ENCODE measurements around the gene HERC4.
"Not testable (repeated sequence)": the region's sequence is repeated elsewhere in the genome, so short reads cannot be mapped to it uniquely, and the experiment has no call there.

HERC4 gene

DNA sequence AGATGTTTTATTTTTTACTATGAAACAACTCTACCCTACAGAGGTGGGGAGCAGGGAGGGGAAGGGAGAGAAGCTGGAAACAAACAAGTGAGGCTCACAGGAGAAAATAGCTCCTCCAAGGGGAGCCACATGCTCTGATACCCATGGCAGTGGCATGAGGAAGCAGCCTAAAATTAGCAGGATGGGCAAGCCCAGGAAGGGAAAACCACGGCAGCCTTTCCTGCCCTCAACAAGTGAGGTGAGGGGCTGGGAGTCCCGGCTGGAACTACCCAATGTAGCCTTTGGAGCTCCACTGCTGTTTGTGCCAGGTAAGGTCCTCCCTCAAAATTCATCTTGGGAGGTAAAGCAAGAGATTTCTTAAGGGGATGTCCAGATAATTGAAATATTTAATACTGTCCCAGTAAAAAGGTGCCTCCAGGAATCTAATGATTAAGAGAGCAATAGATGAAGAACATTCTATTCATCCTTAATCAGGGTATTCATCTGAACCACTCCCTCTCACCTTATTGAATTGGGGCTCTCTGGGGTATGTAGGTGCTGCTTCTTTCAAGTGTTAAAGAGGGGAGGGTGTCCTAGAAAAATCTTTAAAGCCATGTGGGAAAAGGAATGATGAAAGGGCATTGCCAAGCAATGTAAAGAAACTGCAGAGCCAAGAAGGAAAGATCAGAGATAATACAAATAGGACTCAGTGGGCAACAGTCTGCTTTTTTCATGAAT lies 12.8 kb upstream of the HERC4 start:
- DNase-seq (ENCODE audit: low spot score): no peak

DNA sequence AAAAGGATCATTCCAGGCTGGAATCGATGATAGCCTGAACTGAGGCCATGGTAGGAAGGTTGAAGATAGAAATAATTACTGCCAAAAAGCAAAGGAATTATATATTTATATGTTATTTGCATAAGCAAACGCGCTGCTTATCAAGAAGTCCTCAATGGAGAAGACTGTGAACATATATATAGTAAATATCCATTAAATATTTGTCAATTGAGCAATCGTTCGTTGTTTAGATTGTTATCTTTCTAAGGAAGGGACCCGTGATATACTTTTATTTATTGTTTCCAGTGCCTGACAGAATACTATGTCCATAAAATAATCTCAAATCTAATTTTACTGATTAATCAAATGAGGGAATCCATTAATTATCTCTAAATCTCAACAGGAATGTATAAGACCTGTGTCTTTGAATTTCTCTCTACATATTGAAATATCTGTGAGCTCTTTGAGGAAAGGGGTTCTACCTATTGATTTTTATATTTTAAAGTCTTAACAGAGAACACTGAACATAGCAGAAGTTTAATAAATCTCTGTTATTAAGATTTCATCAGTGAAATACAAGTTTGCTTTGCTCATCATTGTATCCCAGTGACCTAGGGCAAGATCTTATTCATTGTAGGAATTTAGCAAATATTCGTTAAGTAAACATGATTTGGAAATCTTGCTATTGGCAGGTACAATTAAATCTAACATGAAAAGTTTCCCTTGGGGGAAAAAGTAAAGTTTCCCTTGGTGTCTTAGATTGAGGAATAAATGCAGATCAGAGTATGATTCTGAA lies 12.0 kb upstream of the HERC4 start:
- no peak for DNase-seq (ENCODE audit: low spot score)

DNA sequence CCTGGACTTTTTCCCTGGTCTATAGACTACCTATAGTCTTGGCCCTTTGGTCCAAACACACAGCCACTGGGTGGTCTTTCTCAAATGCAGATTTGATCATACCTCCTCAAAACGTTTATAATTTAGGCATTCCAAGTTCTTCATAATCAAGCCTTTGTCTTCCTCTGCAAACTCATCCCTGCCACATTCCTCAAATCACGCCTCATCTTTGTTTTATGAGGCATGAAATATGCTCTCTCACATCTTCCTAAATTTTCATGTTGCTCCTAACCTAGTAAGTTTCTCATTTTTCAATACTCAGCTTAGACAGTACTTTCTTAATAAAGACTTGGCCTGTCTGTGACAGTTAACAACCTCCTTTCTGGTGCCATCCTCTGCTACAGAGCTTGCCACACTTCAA lies 10.9 kb upstream of the HERC4 start:
- no peak for DNase-seq (ENCODE audit: low spot score)

DNA sequence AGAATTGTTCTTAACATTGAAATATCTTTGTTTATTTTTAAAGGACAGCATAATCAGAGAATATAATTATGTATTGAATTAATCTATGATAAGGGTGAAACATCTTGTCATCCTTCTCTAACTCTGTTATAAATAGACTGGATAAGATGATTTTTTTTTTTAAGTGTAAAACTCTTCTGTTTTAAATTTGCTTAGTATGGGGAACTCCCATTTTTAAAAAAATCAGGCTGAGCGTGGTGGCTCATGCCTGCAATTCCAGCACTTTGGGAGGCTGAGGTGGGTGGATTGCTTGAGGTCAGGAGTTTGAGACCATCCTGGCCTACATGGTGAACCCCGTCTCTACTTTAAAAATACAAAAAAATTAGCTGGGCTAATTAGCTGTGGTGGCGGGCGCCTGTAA lies 9.4 kb upstream of the HERC4 start:
- no peak for DNase-seq (ENCODE audit: low spot score)

DNA sequence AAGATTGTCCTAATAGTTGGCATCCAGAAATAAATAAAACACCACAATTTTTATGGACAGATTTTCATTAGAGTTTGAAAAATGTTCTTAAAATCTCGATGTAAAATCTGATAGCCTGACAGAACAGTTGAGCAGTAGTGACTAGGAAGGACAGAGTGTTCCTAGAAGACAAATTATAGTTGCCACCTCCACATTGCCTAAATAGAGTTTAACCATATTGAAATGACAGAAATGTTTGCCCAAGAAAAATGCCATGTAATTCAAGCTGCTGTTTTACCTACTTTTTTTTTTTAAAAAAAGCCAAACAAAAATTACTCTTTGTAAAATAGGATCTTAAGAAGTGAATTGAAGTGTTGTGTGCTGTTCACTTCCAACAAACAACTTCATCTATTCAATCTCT lies 8.9 kb upstream of the HERC4 start:
- DNase-seq (ENCODE audit: low spot score): no peak

DNA sequence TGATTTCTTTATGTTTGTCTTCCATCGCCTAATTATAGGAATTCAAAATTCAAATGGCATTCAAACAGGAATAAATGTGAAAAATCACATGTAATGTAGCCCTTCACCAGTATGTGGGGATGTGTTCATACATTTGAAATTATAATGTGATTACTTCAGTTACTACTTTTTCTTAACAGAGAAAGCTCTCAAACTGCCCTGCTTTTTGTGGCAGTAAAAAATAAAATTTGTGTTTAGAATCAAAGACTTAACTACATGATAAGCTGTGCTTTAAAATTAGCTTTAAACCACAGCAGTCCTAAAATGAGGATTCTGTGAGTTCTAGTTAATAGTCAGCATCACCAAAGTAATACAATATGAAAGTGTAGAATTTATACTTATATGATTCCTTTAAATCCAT lies 7.8 kb upstream of the HERC4 start:
- DNase-seq (ENCODE audit: low spot score): no peak

DNA sequence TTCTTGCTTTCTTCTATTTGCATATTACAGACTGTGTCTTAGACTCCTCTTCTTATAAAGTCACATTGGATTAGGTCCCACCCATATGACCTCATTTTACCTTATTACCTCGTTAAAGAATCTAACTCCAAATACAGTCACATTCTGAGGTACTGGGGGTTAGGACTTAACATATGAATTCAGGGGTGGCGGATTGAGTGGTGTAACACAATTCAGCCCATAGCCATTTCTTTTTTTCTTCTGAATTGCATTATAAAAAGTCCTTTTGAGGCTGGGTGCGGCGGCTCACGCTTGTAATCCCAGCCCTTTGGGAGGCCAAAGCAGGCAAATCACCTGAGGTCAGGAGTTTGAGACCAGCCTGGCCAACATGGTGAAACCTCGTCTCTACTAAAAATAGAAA lies 6.8 kb upstream of the HERC4 start:
- no peak for DNase-seq (ENCODE audit: low spot score)

DNA sequence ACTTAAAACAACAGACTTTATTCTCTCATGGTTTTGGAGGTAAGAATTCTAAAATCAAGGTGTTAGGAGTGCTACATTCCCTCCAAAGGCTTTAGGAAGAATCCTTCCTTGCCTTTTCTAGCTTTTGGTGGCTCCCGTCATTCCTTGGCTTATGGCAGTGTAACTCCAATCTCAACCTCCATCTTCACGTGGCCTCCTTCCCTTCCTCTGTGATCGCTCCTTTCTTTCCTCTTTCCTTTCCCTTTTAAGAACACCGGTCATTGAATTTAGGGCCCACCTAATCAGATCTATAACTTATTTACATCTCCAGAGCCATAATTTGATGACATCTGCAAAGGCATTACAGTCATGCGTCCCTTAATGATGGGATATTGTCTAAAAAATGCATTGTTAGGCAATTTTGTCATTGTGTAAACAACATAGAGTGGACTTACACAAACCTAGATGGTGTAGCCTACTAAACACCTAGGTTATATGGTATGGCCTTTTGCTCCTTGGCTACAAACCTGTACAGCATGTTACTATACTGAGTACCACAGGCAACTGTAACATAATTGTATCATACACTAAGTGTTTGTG lies 5.9 kb upstream of the HERC4 start:
- no peak for DNase-seq (ENCODE audit: low spot score)

DNA sequence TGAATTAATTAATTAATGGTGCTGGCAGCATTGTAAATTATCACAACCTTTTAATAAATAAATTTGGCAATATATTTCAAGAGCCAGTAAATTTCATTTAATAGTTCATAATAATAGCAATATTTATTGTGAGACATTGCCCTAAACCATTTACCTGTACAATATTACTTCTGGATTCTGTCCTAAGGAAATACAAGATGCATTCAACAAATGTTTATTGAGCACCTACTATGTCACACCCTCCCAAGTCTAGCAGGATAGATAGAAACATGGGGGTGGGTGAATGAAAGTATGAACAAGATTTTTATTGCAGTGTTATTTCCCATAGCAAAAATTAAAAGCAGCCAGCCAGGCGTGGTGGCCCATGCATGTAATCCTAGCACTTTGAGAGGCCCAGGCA lies 4.4 kb upstream of the HERC4 start:
- no peak for DNase-seq (ENCODE audit: low spot score)

DNA sequence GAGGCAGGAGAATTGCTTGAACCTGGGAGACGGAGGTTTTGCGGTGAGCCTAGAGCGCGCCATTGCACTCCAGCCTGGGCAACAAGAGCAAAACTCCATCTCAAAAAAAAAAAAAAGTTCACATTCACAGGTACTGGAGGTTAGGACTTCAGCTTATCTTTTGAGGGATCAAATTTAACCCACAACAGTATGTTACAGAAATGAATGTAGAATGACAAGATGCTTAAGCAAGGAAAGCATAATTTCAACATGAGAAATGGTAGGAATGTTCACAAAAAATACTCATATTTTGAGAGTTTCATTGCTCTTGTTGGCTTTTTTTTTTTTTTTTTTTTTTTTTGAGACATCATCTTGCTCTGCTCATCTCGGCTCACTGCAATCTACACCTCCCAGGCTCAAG lies 1.9 kb upstream of the HERC4 start:
- DNase-seq (ENCODE audit: low spot score): no peak

DNA sequence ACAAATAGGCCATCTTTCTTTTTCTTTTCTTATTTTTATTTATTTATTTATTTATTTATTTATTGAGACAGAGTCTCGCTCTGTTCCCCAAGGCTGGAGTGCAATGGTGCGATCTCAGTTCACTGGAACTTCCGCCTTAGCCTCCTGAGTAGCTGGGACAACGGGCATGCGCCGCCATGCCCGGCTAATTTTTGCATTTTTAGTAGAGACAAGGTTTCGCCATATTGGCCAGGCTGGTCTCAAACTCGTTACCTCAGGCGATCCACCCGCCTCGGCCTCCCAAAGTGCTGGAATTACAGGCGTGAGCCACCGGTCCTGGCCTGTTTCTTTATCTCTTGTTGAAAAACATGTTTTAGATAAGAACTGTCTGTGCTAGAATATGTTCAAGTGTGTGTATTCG lies 998 bp upstream of the HERC4 start:
- DNase-seq (ENCODE audit: low spot score): not testable (repeated sequence)

DNA sequence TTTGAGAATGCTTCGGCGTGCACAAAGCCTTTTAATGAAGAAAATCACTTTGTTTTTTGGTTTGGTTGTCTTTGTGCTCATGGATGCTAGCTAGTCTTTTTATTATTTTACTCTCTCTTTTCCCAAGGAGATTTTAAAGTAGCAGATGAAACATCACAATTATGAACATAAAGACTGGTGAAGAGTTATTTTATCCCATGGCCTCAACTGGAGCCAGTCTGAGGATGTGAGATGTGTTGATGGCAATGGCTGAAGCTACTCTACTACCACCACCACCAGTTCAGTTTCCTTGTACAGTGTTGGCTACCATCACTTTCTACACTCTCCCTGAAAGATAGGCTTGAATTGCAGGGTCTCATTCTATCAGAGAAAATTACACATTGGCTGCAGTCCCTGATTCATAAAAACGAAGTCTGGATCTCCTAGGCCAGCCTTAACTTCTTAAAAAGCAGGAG lies 494 bp upstream of the HERC4 start:
- no peak for DNase-seq (ENCODE audit: low spot score)

DNA sequence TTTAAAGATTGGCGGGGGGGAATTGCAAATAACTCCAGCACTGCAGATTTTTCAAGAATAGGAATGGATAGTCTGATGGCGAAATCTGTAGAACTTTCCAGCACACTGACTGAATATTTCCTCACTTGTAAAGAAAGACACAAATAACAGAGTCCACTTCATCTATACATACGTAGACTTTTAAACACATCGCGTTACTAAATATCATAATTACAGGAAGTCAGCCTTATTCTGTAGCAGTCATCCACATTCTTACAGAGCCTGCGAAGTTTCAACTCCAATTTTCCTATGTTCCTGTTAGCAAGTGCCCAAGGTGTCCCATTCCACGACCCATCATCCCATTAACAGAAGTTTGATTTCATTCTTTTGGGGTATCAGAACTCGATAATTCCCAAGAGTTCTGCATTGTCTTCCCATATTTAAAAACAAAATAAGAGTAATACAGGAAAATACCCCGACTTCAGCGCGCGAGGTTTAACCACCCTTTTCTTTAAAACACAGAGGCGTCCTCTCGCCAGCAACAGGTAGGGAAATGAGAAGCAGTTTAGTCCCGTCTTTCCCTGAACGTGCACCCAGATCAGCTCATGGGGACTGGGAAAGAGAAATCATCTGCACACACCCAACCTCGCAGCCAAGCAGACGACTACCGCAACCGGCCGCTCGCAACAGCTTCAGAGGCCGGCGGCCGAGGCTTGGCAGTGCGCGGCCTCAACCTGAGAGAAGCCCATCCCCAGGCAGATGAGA lies 880 bp downstream of the HERC4 start:
- DNase-seq (ENCODE audit: low spot score): no peak

DNA sequence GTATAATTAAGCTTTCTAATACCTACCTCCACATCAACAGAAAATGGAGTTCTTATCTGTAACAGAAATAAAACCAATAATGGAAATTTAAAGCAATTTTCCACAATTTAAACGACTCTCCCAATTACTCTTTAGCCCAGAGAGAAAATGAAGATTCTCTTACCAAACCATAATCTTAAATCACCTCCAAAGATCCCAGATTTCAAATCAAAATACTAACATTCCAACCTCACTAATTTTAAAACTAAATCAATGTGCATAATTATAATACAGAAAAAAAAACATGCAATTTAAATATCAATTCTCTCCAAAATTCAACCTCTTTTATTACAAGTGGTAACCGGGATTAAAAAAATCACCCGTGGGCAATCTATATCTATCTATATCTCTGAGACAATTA lies 1.5 kb downstream of the HERC4 start:
- DNase-seq (ENCODE audit: low spot score): no peak

DNA sequence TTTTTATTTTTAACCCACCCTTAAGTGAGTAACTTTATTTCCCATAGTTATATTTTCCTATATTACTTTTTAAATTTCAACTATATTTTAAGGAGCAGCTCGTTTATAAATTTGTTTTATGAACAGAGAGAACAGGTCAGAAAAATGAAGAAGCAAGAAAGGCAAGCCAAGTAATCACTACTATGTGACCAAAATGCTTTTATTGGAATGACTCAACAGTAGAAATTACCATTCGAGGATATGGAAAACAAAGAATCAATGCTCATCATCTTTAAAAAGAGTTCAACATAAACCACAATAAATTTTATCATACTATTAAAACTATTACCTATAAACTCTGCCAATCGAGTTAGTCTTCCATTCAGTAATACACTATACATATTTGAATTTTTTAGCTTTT lies 7.6 kb downstream of the HERC4 start:
- DNase-seq (ENCODE audit: low spot score): no peak

DNA sequence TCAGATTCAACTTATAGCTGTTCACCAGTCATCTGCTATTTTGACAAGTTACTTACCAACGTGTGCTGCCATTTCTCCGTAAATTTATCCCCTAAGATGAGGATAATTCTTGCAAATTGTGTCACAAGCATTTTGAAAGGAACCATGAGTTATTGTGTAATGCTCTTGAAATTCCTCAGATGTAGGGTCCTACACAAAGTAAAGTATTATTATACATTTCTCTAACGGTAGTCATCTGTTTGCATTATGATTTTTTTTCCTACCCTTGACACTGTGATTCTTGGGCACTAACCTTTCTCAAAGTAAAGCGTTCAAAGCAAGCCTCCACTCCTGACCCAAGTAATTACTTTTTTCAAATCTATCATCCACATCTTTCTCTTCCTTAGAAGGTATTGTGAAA lies 8.1 kb downstream of the HERC4 start:
- DNase-seq (ENCODE audit: low spot score): no peak

DNA sequence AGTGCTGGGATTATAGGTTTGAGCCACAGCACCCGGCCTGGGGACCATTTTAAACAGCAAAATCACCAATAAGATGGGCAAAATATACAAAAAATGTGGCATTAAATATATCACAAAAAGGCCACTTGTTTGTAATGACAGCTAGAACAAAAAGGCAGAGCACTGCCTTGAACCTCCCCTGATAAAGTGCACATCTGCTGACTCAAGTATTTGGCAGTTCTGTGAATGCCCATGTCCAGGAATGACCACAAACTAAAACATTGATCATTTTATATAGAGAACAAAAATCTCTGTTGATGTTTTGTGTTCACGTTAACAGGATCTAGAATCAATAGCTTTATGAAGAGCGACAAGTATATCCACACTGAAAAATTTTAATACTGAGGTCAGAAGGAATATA lies 21.5 kb downstream of the HERC4 start:
- no peak for DNase-seq (ENCODE audit: low spot score)

DNA sequence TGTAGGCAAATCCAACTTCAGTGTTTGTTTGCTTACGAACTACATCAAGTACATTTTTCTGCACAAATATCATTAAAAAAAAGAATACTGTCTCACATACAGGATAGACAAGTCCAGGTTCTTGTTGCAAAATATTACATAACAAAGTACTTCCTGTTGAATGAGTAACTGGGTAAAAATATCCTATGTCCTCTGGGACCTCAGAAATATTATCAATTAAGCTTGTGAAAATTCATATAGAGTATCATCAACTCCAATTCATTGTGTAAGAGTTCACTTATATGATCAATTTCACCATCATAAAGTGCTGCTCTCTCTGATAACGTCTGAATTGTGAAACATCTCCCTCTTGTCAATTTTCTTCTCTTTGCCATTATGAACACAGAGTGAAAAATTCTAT lies 22.6 kb downstream of the HERC4 start:
- no peak for DNase-seq (ENCODE audit: low spot score)

DNA sequence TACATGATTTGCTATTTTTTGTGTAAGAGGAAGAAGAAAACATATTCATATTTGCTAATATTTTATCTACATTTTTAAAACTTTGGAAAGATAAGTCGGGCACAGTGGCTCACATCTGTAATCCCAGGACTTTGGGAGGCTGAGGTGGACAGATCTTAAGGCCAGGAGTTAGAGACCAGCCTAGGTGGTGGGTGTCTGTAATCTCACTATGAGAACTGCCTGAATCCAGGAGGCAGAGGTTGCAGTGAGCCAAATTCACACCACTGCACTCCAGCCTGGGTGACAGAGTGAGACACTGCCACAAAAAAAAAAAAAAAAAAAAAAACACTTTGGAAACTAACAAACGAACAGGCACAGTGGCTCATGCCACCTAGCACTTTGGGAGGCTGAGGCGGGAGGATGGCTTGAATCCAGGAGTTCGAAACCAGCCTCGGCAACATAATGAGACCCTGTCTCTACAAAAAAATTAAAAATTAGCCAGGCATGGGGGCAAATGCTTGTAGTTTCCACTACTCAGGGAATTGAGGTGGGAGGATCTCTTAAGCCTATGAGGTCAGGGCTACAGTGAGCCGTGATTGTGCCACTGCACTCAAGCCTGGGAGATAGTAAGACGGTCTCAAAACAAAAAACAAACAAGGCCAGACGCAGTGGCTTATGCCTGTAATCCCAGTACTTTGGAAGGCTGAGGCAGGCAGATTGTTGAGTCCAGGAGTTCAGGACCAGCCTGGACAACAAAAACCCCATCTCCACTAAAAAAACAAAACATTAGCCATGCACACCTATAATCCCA lies 25.6 kb downstream of the HERC4 start:
- DNase-seq (ENCODE audit: low spot score): no peak

DNA sequence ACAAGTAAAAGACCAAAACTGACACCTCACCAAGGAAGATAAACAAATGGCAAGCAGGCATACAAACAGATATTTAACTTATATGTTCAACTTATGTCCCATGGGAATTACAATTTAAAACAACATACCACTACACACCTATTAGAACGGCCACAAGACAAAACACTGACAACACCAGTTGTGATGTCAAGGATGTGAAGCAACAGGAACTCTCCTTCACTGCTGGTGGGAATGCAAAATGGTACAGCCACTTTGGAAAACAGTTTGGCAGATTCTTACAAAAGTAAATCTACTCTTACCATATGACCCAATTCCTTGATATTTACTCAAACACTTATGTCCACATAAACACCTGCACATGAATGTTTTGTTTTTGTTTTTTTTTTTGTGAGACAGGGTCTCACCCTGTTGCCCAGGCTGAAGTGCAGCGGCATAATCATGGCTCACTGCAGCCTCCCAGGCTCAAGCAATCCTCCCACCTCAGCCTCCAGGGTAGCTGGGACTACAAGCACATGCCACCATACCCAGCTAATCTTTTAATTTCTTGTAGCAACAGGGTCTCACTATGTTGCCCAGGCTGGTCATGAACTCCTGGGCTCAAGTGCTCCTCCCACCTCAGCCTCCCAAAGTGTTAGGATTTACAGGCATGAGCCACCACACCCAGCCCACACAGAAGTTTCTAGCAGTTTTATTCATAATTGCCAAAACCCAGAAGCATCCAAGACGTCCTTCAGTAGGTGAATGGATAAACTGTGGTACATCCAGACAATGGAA lies 27.3 kb downstream of the HERC4 start:
- no peak for DNase-seq (ENCODE audit: low spot score)

DNA sequence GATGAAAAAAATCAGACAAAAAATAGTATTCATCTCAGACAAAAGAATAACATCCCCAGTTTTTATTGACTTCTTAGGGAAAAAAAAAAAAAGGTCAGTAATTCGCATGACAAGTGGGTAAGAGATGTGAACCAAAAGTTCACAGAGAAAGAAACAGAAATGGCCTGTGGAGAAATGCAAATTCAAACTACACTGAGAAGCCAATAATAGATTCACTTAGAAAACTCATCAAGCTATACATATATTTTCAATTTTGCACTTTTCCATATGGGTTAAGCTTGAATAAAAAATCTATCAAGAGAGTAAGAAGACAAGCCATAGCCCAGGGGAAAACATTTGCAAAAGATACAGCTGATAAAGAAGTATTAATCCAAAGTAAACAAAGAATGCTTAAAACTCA lies 28.0 kb downstream of the HERC4 start:
- DNase-seq (ENCODE audit: low spot score): no peak
